ENCODE measurements around the gene PDE4D.

Gene PDE4D

GRCh38 chr5:58919833-58920232 lies 973.7 kb downstream of the PDE4D start:
- Histone ChIP-seq H3K9me3 (ENCODE audit: insufficient read depth, low read depth, low read length) (no peaks in the 10 kb centered on the region), H3K36me3 (ENCODE audit: insufficient read depth, low read depth, low read length) (no peaks in the 10 kb centered on the region), H3K4me1 (ENCODE audit: insufficient read depth, low read length) (peaks cover 31% of the 10 kb centered on the region), H3K4me3 (ENCODE audit: low read length) (no peak overlapping the region), H3K9ac (ENCODE audit: low read depth, low read length) (no peak overlapping the region), H3K27me3 (ENCODE audit: insufficient read depth, low read length) (peaks cover 46% of the 10 kb centered on the region), H3K27ac (ENCODE audit: low read length) (no peak overlapping the region)
